Activated T-helper 17 cell treated with anti-CD3 and anti-CD28 coated beads, Interleukin-2, amount 50 U/mL, for 72 hours (primary cell): Measurements from ENCODE around the gene ARHGAP32. TPM values are rescaled to one million over a fixed set of nuclear protein-coding genes. Genes with fewer than 3 reads are reported as not detected.

Source experiments
- ATAC-seq: fragments of 150-1000 bp; cut with Tn5 transposase; replicated peaks from 2 replicates; pipeline ENCODE4 v1.10.0; 2021; ENCODE audit warnings: mild to moderate bottlenecking, moderate library complexity
- H3K27ac Mint-ChIP-seq: one replicate; pipeline ENCODE4 v1.8.0; 2022; ENCODE audit warnings: mixed read lengths
- H3K27me3 Mint-ChIP-seq: one replicate; pipeline ENCODE4 v1.8.0; 2022; ENCODE audit warnings: mixed read lengths
- H3K36me3 Mint-ChIP-seq: one replicate; pipeline ENCODE4 v1.8.0; 2022; ENCODE audit warnings: low read depth, mild to moderate bottlenecking, mixed read lengths
- H3K4me1 Mint-ChIP-seq: one replicate; pipeline ENCODE4 v1.8.0; 2022; ENCODE audit warnings: mixed read lengths
- H3K4me3 Mint-ChIP-seq: one replicate; pipeline ENCODE4 v1.8.0; 2022; ENCODE audit warnings: mild to moderate bottlenecking, mixed read lengths
- H3K9me3 Mint-ChIP-seq: one replicate; pipeline ENCODE4 v1.8.0; 2022; ENCODE audit warnings: mixed read lengths
- total RNA-seq, 2 donors: library from RNA; stranded (reverse); gene quantifications; one replicate each; pipeline ENCODE4 v1.2.3, GENCODE V29; 2022

ARHGAP32 gene
- 1 to 10 TPM; 2.1 to 3.4 TPM for total RNA-seq

DNA sequence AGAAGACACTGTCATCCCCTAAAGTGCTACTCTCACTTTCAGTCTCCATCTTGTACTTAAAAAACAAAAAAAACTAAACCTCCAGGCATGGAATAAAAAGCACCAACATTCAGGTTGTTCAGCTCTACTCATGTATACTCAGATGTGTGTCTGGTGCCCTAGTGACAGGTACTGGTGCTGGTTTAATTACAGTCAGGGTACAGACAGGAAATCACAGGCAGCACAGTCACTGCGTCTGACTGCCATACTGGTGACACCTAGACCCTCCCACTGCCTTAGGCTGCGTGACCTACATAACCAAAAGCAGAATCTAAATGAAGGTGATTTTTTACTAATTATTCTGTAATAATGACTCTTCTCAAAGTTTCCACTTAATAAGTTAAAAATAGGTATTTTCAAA is at the start of gene ARHGAP32:
TSS of gene ARHGAP32 (minus strand) at position 176 of the 400 bp plus-strand sequence. CDS start at position 49, 127 bp downstream.
- Mint-ChIP-seq H3K27me3 (no peaks in the 10 kb centered on the region), H3K4me1 (no peaks in the 10 kb centered on the region), H3K27ac (no peak within 1 kb of the TSS), H3K4me3 (no peak within 1 kb of the TSS), H3K9me3 (no peaks in the 10 kb centered on the region), H3K36me3 (no peaks in the 10 kb centered on the region)
- peak; percentile 59 for ATAC-seq

DNA sequence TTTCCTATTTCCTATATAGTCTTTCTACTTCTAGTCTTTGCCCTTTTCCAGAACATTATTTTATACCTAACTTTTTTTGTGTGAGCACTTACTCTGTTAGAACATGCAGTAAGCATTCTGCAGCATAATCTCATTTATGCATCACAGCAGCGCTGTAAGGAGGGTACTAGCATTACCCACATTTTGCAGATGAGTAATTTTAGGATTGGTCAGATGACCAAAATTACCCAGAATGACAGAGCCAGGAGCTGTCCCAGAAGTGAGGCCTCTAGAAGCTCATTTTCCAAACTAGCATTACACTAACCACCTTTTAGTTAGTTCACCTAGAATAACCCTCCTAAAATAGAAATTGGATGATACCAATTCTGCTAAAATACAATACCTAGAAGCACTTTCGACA is 47.1 kb upstream of the ARHGAP32 start:
- no peaks in the 10 kb centered on the region for H3K27me3 Mint-ChIP-seq
- H3K36me3 Mint-ChIP-seq = no peaks in the 10 kb centered on the region
- peaks cover 4% of the 10 kb centered on the region for H3K9me3 Mint-ChIP-seq
- ATAC-seq = peak; percentile 56
- no peak overlapping the region for H3K27ac Mint-ChIP-seq
- peaks cover 6% of the 10 kb centered on the region for H3K4me1 Mint-ChIP-seq
- no peak overlapping the region for H3K4me3 Mint-ChIP-seq

GRCh38 chr11:129237880-129238638 is 45.9 kb upstream of the ARHGAP32 start:
- ATAC-seq = no peak
- Mint-ChIP-seq H3K27ac (no peak overlapping the region), H3K36me3 (no peaks in the 10 kb centered on the region), H3K9me3 (peaks cover 4% of the 10 kb centered on the region), H3K4me3 (no peak overlapping the region), H3K4me1 (peaks cover 6% of the 10 kb centered on the region), H3K27me3 (no peaks in the 10 kb centered on the region)

- H3K36me3 Mint-ChIP-seq = no peaks in the 10 kb centered on the region
- ATAC-seq = no peak
Measured at GRCh38 chr11:129237456-129237855, 45.3 kb upstream of the ARHGAP32 start.

GRCh38 chr11:129236850-129237249 is 44.7 kb upstream of the ARHGAP32 start:
- H3K27me3 Mint-ChIP-seq = no peaks in the 10 kb centered on the region
- no peak overlapping the region for H3K4me3 Mint-ChIP-seq
- H3K9me3 Mint-ChIP-seq = peaks cover 4% of the 10 kb centered on the region
- H3K36me3 Mint-ChIP-seq = no peaks in the 10 kb centered on the region
- peaks cover 6% of the 10 kb centered on the region for H3K4me1 Mint-ChIP-seq
- no peak for ATAC-seq
- H3K27ac Mint-ChIP-seq = no peak overlapping the region

More at GRCh38 chr11:129237456-129237855, 45.3 kb upstream of the ARHGAP32 start:
- peaks cover 6% of the 10 kb centered on the region for H3K4me1 Mint-ChIP-seq
- H3K4me3 Mint-ChIP-seq = no peak overlapping the region
- H3K9me3 Mint-ChIP-seq = peaks cover 4% of the 10 kb centered on the region
- H3K27me3 Mint-ChIP-seq = no peaks in the 10 kb centered on the region
- no peak overlapping the region for H3K27ac Mint-ChIP-seq

DNA sequence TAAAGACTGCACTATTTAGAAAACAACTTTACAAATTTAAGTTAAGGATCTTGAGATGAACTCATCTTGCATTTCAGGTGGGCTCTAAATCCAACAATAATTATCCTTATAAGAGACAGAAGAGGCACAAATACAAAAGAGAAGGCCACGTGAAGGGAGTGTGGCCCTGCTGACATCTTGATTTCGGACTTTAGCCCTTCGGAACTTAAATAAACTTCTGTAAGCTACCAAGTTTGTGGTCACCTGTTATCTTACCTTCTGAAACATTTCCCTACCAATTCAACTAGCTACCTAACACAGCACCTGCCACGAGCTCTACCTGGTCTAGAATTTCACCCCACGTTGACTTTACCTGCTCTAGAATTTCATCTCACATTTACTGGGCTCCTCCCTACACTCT is 42.9 kb upstream of the ARHGAP32 start:
- peaks cover 4% of the 10 kb centered on the region for H3K9me3 Mint-ChIP-seq
- no peaks in the 10 kb centered on the region for H3K27me3 Mint-ChIP-seq
- no peak overlapping the region for H3K27ac Mint-ChIP-seq
- H3K36me3 Mint-ChIP-seq = no peaks in the 10 kb centered on the region
- peaks cover 6% of the 10 kb centered on the region for H3K4me1 Mint-ChIP-seq
- no peak overlapping the region for H3K4me3 Mint-ChIP-seq
- no peak for ATAC-seq

- Mint-ChIP-seq H3K27me3 (no peaks in the 10 kb centered on the region), H3K36me3 (no peaks in the 10 kb centered on the region), H3K27ac (no peak overlapping the region), H3K4me1 (no peaks in the 10 kb centered on the region), H3K9me3 (peaks cover 12% of the 10 kb centered on the region), H3K4me3 (no peak overlapping the region)
- no peak for ATAC-seq
Measured at GRCh38 chr11:129230006-129230405, 37.9 kb upstream of the ARHGAP32 start.

GRCh38 chr11:129226207-129226798 is 34.2 kb upstream of the ARHGAP32 start:
- peaks cover 12% of the 10 kb centered on the region for H3K9me3 Mint-ChIP-seq
- no peak overlapping the region for H3K27ac Mint-ChIP-seq
- H3K27me3 Mint-ChIP-seq = peaks cover 3% of the 10 kb centered on the region
- no peak overlapping the region for H3K4me3 Mint-ChIP-seq
- ATAC-seq = no peak
- no peaks in the 10 kb centered on the region for H3K36me3 Mint-ChIP-seq
- H3K4me1 Mint-ChIP-seq = no peaks in the 10 kb centered on the region

GRCh38 chr11:129225190-129225589 is 33.1 kb upstream of the ARHGAP32 start:
- Mint-ChIP-seq H3K27me3 (peaks cover 3% of the 10 kb centered on the region), H3K9me3 (peaks cover 12% of the 10 kb centered on the region), H3K4me3 (no peak overlapping the region), H3K4me1 (no peaks in the 10 kb centered on the region), H3K36me3 (no peaks in the 10 kb centered on the region), H3K27ac (no peak overlapping the region)
- ATAC-seq = no peak

DNA sequence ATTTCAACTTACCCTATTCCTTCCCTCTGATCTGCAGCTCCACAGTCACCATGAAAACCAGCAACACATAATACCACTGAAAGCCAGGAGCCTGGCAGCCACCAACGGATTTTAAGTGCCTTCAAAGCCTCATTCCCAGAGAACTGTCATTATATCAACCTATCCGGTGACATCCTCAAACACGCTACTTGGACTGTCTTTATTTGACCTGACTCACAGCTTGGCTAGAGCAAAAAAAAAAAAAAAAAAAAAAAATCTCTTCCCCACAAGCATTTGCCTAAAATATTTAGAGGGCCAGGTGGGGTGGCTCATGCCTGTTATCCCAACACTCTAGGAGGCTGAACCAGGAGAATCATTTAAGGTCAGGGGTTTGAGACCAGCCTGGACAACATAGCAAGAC is 32.4 kb upstream of the ARHGAP32 start:
- ATAC-seq = no peak
- H3K27ac Mint-ChIP-seq = no peak overlapping the region
- peaks cover 3% of the 10 kb centered on the region for H3K27me3 Mint-ChIP-seq
- no peaks in the 10 kb centered on the region for H3K4me1 Mint-ChIP-seq
- H3K36me3 Mint-ChIP-seq = no peaks in the 10 kb centered on the region
- H3K4me3 Mint-ChIP-seq = no peak overlapping the region
- H3K9me3 Mint-ChIP-seq = peaks cover 12% of the 10 kb centered on the region

- Mint-ChIP-seq H3K4me3 (no peak overlapping the region), H3K27ac (no peak overlapping the region), H3K36me3 (no peaks in the 10 kb centered on the region), H3K4me1 (no peaks in the 10 kb centered on the region), H3K9me3 (peaks cover 12% of the 10 kb centered on the region), H3K27me3 (peaks cover 3% of the 10 kb centered on the region)
- ATAC-seq = no peak
Measured at GRCh38 chr11:129223701-129224149, 31.6 kb upstream of the ARHGAP32 start.

- Mint-ChIP-seq H3K27ac (no peak overlapping the region), H3K9me3 (peaks cover 12% of the 10 kb centered on the region), H3K36me3 (no peaks in the 10 kb centered on the region), H3K4me3 (no peak overlapping the region), H3K4me1 (no peaks in the 10 kb centered on the region), H3K27me3 (peaks cover 3% of the 10 kb centered on the region)
- ATAC-seq = no peak
Measured at GRCh38 chr11:129223260-129223659, 31.1 kb upstream of the ARHGAP32 start.

DNA sequence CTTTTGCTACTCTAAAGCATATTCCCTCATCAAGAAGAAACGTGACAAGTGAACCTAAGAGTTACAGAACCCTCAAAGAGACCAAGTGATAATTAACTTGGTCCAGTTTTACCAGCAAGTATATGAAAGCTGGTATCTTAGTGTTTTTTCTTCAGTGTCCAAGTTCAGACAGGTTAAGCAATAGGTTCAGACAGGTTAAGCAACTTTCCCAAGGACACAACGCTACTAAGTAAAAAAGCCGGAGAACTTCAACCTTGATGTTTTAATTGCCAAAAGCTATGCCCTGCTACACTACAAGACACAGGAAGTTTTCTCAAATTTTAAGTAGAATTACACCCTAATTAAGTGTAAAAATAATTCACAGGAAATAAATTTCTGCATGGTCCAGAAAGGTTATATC is 30.0 kb upstream of the ARHGAP32 start:
- Mint-ChIP-seq H3K4me1 (no peaks in the 10 kb centered on the region), H3K27ac (no peak overlapping the region), H3K27me3 (peaks cover 3% of the 10 kb centered on the region), H3K4me3 (no peak overlapping the region), H3K36me3 (no peaks in the 10 kb centered on the region), H3K9me3 (peaks cover 12% of the 10 kb centered on the region)
- ATAC-seq = no peak

DNA sequence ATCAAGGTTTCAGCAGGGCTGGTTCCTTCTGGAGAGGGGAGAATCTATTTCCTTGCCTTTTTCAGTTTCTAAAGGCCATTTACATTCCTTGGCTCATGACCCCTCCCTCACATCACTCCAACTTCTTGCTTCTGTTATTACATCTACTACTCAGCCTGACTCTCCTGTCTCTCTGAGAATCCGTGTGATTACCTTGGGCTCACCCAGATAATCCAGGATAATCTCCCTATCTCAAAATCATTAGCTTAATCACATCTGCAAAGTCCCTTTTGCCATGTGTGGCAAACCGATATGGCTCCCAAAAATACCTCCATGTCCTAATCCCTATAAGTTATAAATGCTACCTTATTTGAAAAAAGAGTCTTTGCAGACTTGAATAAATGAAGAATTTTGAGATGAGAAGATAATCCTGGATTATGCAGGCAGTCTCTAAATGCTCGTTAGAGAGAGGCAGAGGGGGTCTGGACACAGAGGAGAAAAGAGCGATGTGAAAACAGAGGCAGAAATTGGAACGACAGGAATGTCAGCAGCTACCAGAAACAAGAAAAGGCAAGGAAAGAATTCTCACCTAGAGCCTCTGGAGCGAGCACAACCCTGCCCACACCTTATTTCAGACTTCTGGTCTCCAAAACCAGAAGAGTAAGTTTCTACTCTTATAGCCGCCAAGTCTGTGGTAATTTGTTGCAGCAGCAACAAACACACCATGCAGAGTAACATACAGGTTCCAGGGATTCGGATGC is 23.6 kb upstream of the ARHGAP32 start:
- H3K4me3 Mint-ChIP-seq = no peak overlapping the region
- no peaks in the 10 kb centered on the region for H3K27me3 Mint-ChIP-seq
- H3K9me3 Mint-ChIP-seq = no peaks in the 10 kb centered on the region

More for the DNA sequence above, 23.6 kb upstream of the ARHGAP32 start:
- H3K36me3 Mint-ChIP-seq = no peaks in the 10 kb centered on the region
- H3K4me1 Mint-ChIP-seq = no peaks in the 10 kb centered on the region
- no peak for ATAC-seq
- H3K27ac Mint-ChIP-seq = no peak overlapping the region
